ENCODE data around the gene PRRC2B.
"Not testable (repeated sequence)": the region's sequence is repeated elsewhere in the genome, so short reads cannot be mapped to it uniquely, and the experiment has no call there.

PRRC2B gene

GRCh38 chr9:131523086-131523388 lies 129.2 kb downstream of the PRRC2B start:
- DNase-seq, result no peak

- no peak for DNase-seq
Measured at GRCh38 chr9:131523451-131524435, 129.9 kb downstream of the PRRC2B start.

GRCh38 chr9:131524665-131525315 lies 130.9 kb downstream of the PRRC2B start:
- no peak for DNase-seq

GRCh38 chr9:131525643-131526565 lies 132.0 kb downstream of the PRRC2B start:
- no peak for DNase-seq

- DNase-seq, result no peak
Measured at GRCh38 chr9:131528186-131528585, 134.3 kb downstream of the PRRC2B start.

GRCh38 chr9:131528886-131529505 lies 135.1 kb downstream of the PRRC2B start:
- DNase-seq, result no peak

- DNase-seq, result no peak
Measured at GRCh38 chr9:131529597-131530545, 136.0 kb downstream of the PRRC2B start.

- no peak for DNase-seq
Measured at GRCh38 chr9:131530546-131530919, 136.6 kb downstream of the PRRC2B start.

GRCh38 chr9:131530920-131531832 lies 137.3 kb downstream of the PRRC2B start, which contains the start of gene UCK1:
Gene UCK1 (minus strand): TSS chr9:131531263. CDS start chr9:131531174, 89 bp downstream.
- DNase-seq, result peak; percentile 57

GRCh38 chr9:131534721-131535237 lies 140.9 kb downstream of the PRRC2B start:
- no peak for DNase-seq

- DNase-seq, result no peak
Measured at GRCh38 chr9:131537946-131538345, 144.1 kb downstream of the PRRC2B start.

- no peak for DNase-seq
Measured at GRCh38 chr9:131539223-131539923, 145.5 kb downstream of the PRRC2B start.

GRCh38 chr9:131543141-131543540 lies 149.3 kb downstream of the PRRC2B start:
- no peak for DNase-seq

GRCh38 chr9:131545003-131545785 lies 151.3 kb downstream of the PRRC2B start, which contains the start of gene PRRT1B:
Gene PRRT1B (plus strand): TSS chr9:131545523. CDS start chr9:131545616, 93 bp downstream.
- DNase-seq, result no peak

- DNase-seq, result no peak
Measured at GRCh38 chr9:131545786-131546335, 152.0 kb downstream of the PRRC2B start.

- DNase-seq, result no peak
Measured at GRCh38 chr9:131546336-131547084, 152.6 kb downstream of the PRRC2B start.

GRCh38 chr9:131549186-131549585 lies 155.3 kb downstream of the PRRC2B start:
- DNase-seq, result not testable (repeated sequence)
